Measurements from ENCODE around the gene RFX3.

Gene RFX3

DNA sequence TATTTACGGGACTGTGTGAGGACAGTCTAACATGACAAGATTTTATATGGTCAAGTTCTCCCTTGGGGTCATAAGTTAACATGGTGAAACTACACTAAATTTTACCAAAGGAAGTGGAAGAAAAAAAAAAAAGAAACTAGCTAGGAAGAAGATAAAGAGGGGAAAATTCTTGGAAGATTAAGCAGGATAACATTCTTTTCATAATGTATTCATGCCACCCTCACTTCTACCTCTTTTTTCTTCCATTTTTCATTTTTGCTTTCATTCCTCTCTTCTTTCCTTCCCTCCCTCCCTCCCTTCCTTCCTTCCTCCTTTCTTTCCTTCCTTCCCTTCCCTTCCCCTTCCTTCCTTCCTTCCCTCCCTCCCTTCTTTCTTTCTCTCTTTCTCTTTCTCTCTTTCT lies 254.6 kb downstream of the RFX3 start:
- no peaks in the 10 kb centered on the region for H3K27me3 ChIP-seq (replicated peaks)
- no peak overlapping the region for H3K4me3 ChIP-seq (ENCODE audit: low read depth, low read length)
- H3K36me3 ChIP-seq (replicated peaks): no peaks in the 10 kb centered on the region
- DNase-seq: no peak
- in situ Hi-C loops (cut with HindIII; ENCODE audit: low pct_ligation_motif_present, low sequenced_read_pairs): no loop called here
- TF ChIP-seq, protein P1, sequence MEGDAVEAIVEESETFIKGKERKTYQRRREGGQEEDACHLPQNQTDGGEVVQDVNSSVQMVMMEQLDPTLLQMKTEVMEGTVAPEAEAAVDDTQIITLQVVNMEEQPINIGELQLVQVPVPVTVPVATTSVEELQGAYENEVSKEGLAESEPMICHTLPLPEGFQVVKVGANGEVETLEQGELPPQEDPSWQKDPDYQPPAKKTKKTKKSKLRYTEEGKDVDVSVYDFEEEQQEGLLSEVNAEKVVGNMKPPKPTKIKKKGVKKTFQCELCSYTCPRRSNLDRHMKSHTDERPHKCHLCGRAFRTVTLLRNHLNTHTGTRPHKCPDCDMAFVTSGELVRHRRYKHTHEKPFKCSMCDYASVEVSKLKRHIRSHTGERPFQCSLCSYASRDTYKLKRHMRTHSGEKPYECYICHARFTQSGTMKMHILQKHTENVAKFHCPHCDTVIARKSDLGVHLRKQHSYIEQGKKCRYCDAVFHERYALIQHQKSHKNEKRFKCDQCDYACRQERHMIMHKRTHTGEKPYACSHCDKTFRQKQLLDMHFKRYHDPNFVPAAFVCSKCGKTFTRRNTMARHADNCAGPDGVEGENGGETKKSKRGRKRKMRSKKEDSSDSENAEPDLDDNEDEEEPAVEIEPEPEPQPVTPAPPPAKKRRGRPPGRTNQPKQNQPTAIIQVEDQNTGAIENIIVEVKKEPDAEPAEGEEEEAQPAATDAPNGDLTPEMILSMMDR (IDR thresholded peaks at IDR 0.05; ENCODE audit: low read depth, low read length, missing control alignments): no peak
- H3K27ac ChIP-seq: no peak overlapping the region

DNA sequence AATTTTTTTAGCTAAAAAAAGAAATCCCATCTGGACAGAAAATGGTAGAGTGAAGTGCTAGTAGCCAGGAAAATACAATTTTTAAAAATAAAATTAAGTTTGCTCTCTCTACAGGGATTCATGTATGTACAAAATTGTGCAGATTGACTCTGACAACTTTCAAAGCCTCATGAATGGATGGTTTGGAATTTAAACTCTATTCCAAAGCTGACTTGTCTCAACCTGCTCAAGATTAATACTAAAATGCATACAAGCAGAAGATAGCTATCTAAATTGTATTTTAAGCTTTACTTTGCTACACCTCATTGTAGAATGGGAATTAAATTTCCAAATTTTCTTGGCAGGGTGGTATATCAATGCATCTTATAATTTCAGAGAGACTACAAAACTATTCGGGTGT lies 257.6 kb downstream of the RFX3 start:
- Histone ChIP-seq H3K4me3 (ENCODE audit: low read depth, low read length) (no peak overlapping the region), H3K27me3 (replicated peaks) (no peaks in the 10 kb centered on the region), H3K27ac (no peak overlapping the region), H3K36me3 (replicated peaks) (no peaks in the 10 kb centered on the region)
- TF ChIP-seq, protein P1 (IDR thresholded peaks at IDR 0.05; ENCODE audit: low read depth, low read length, missing control alignments): no peak
- in situ Hi-C loops (cut with HindIII; ENCODE audit: low pct_ligation_motif_present, low sequenced_read_pairs): no loop called here
- no peak for DNase-seq

DNA sequence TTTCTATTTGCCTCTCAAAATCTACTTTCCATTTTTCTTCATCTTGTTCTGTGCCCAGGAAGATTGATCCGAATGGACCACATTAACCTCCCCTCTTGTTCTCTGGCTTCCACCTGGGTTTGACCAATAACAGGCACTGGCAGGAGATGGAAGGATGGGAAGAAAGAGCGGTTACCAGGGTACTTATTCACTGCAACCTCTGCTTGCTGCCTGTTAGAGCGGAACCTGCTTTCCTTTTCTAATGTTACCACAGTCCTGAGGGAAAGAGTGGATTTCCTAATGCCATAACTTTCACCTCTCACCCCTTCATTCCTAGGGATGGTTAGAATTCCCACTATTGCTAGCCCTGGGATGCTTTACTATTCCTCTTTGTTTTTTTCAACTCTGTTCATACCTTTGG lies 262.1 kb downstream of the RFX3 start:
- DNase-seq: no peak
- H3K27me3 ChIP-seq (replicated peaks): no peaks in the 10 kb centered on the region
- no peak overlapping the region for H3K4me3 ChIP-seq (ENCODE audit: low read depth, low read length)
- no peak overlapping the region for H3K27ac ChIP-seq
- TF ChIP-seq, protein P1 (IDR thresholded peaks at IDR 0.05; ENCODE audit: low read depth, low read length, missing control alignments): no peak
- in situ Hi-C loops (cut with HindIII; ENCODE audit: low pct_ligation_motif_present, low sequenced_read_pairs): no loop called here
- H3K36me3 ChIP-seq (replicated peaks): no peaks in the 10 kb centered on the region

DNA sequence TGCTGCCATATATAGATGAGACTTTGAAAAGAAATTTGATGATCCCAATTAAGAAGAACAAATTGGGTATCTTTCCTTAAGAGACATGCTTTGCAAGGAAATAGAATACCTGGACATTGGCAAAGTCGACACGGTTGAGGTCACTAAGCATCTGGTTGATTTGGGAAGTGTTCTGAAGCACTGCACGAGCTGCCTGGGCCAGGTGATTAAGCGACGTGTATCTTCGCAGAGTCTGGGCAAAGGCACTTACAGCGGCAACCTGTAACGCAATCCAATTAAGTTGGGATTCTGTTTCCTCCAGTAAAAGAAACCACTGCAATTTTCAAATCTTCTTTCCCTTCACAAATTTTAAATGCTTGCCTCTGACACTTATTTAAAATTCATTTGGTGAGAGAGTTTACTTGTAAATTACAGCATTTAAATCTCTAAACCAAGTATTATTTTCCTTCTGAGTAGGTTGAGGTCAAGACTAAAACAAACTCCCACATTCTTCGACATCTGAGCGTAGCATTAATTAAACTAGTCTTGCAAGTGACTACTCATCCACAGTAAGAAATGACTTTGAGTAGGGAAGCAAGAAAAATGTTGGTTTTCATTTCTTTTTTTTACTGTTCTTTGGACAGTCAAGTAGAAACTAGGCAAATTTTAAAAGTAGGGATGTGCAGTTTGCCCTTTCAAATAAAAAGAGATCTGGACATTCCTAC lies 262.8 kb downstream of the RFX3 start:
- no peak for DNase-seq
- TF ChIP-seq, protein P1 (IDR thresholded peaks at IDR 0.05; ENCODE audit: low read depth, low read length, missing control alignments): no peak
- in situ Hi-C loops (cut with HindIII; ENCODE audit: low pct_ligation_motif_present, low sequenced_read_pairs): no loop called here
- Histone ChIP-seq H3K27me3 (replicated peaks) (no peaks in the 10 kb centered on the region), H3K36me3 (replicated peaks) (no peaks in the 10 kb centered on the region), H3K27ac (no peak overlapping the region), H3K4me3 (ENCODE audit: low read depth, low read length) (no peak overlapping the region)

DNA sequence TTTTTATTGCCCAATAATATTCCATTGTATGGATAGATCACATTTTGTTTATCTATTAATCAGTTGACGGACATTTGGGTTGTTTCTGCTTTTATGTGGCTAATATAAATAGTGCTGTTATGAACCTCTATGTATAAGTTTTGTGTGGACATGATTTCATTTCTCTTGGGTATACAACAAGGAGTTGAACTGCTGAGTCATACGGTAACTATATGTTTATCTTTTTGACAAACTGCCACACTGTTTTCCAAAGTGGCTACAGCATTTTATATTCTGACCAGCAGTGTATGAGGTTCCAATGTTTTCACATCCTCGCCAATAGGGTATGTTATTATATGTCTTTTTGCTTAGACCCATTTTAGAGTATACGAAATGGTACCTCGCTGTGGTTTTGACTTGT lies 264.3 kb downstream of the RFX3 start:
- in situ Hi-C loops (cut with HindIII; ENCODE audit: low pct_ligation_motif_present, low sequenced_read_pairs): no loop called here
- Histone ChIP-seq H3K36me3 (replicated peaks) (no peaks in the 10 kb centered on the region), H3K27ac (no peak overlapping the region), H3K4me3 (ENCODE audit: low read depth, low read length) (no peak overlapping the region), H3K27me3 (replicated peaks) (no peaks in the 10 kb centered on the region)
- peak; percentile 32 for DNase-seq
- TF ChIP-seq, protein P1 (IDR thresholded peaks at IDR 0.05; ENCODE audit: low read depth, low read length, missing control alignments): no peak

Measured in brain microvascular endothelial cell (primary cell).